ENCODE measurements around the gene PAF1. TPM values are rescaled to one million over a fixed set of nuclear protein-coding genes. Genes with fewer than 3 reads are reported as not detected.

Gene PAF1
- total RNA-seq, 1 experiment from 2014 or later, result 38.0 TPM

GRCh38 chr19:39410017-39410830 lies 19.3 kb upstream of the PAF1 start:
- Histone ChIP-seq H2BK15ac (ENCODE audit: low read depth, low read length) (no peak overlapping the region), H3K79me2 (ENCODE audit: insufficient read depth, low read length) (peaks cover 9% of the 10 kb centered on the region; the same call in 1 of the 2 replicates), H3K27ac (ENCODE audit: insufficient read length, low read depth, low read length) (peak overlapping the region; percentile 62), H3K18ac (ENCODE audit: insufficient read length, low read depth, low read length) (peak overlapping the region; percentile 91), H4K8ac (replicated peaks; ENCODE audit: insufficient read length, low read depth, low read length) (no peak overlapping the region), H3K27me3 (ENCODE audit: insufficient read depth, low read length) (no peaks in the 10 kb centered on the region), H3K14ac (ENCODE audit: insufficient read depth, low read length) (peak overlapping the region; percentile 96), H3K56ac (ENCODE audit: insufficient read length, low read depth, low read length) (no peak overlapping the region), H3K9me3 (ENCODE audit: control insufficient read depth, low read depth, low read length) (no peaks in the 10 kb centered on the region), H2BK120ac (ENCODE audit: low read depth, low read length, poor library complexity, severe bottlenecking) (peak overlapping the region; percentile 81), H2BK20ac (ENCODE audit: low read depth, low read length, poor library complexity, severe bottlenecking) (no peak overlapping the region), H3K9ac (ENCODE audit: extremely low read depth, insufficient read length, low read length) (peak overlapping the region; percentile 86), H4K20me1 (ENCODE audit: control insufficient read depth, insufficient read depth, insufficient read length) (peaks cover 2% of the 10 kb centered on the region), H2AFZ (ENCODE audit: low read length) (no peak overlapping the region), H3K23ac (ENCODE audit: insufficient read length, low read depth, low read length) (no peak overlapping the region), H3K4me1 (ENCODE audit: insufficient read depth, low read length) (peaks cover 6% of the 10 kb centered on the region; the same call in 1 of the 2 replicates), H3T11ph (ENCODE audit: low read length) (peak overlapping the region; percentile 77), H2AK5ac (ENCODE audit: insufficient read length, low read length) (no peak overlapping the region), H4K91ac (ENCODE audit: insufficient read length, low read depth, low read length) (no peak overlapping the region), H3K79me1 (ENCODE audit: insufficient read depth, low read depth, low read length, poor library complexity, severe bottlenecking) (peaks cover 6% of the 10 kb centered on the region), H3K4ac (ENCODE audit: low read depth, low read length) (peak overlapping the region; percentile 74; the same call in 1 of the 2 replicates), H4K5ac (ENCODE audit: insufficient read length, low read depth, low read length) (no peak overlapping the region), H3K4me2 (ENCODE audit: insufficient read depth, insufficient read length, low read length) (peak overlapping the region; percentile 78), H2BK5ac (ENCODE audit: insufficient read length, low read length) (no peak overlapping the region), H2BK12ac (ENCODE audit: insufficient read length, low read depth, low read length) (no peak overlapping the region), H3K23me2 (ENCODE audit: insufficient read length, low read depth, low read length, poor library complexity, severe bottlenecking) (peaks cover 19% of the 10 kb centered on the region)
- TF ChIP-seq CTCF (conservative IDR thresholded peaks at IDR 0.05), result no peak
- Mint-ChIP-seq H3K9me3 (no peaks in the 10 kb centered on the region; a peak in 1 of 5 replicates), H3K27ac (peak overlapping the region; percentile 11 to 96 (median 76); a peak in 5 of 7 replicates), H3K4me1 (peaks cover 43 to 56% of the 10 kb centered on the region in 2 experiments), H3K4me3 (peak overlapping the region; percentile 96 to 97), H3K27me3 (ENCODE audit: low read depth) (peaks cover 1% of the 10 kb centered on the region; the same call in 1 of the 2 replicates), H3K36me3 (ENCODE audit: insufficient read depth in 1 of 3, low read depth in 3 of 3) (peaks cover 9 to 28% (median 22%) of the 10 kb centered on the region in 3 experiments)
- WGBS (ENCODE audit: extremely low coverage, insufficient read length, low lambda C conversion rate), result no CpG with 5 or more reads among the region's 35 CpGs
- no peak for DNase-seq
